ENCODE results near the gene DHX32.
"Not testable (repeated sequence)": the region's sequence is repeated elsewhere in the genome, so short reads cannot be mapped to it uniquely, and the experiment has no call there.

Gene DHX32

DNA sequence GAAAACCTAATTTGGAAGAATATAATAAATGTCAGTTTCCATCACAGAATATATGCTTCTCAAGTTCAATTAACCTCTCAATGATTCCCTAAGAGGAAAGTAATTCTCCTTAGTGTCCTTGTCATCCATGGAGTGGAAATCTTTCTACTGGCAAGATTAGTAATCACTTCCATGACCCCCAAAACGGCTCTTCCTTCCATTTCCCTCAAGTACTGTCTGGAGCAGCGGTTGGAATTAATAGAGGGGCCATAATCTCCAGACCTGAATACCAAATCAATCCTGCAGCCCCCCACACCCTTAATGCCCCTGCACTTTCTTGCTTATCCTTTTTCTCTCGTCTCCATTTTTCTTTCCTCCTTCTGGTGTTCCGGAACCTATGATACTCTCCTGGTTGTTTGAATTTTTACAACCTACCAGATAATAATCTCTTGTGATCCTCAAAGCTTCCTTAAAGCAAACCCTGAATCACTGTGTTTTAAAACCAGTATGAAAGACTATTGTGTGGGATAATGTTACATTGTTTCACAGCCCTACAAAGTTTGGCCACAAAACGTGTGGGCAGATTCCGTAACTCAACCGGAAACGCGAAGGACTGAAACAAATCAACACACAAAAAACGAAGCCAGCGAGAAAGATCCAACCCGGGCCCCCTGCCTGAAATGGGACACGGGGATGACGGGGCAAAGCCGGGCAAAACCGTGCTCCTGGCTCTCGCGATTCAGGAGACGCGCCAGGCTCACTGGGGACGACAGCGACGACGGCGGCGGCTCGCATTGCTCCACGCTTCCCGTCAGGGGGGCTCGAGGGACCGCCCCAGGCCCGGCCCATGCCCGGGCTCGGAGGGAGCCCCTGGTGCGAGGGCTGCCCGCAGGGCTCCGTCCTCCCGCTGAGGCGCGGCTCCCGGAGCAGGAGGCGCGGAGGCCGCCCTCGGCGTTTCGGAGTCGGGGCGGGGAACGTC lies 14.3 kb upstream of the DHX32 start:
- DNase-seq: peak; percentile 67 to 75

DNA sequence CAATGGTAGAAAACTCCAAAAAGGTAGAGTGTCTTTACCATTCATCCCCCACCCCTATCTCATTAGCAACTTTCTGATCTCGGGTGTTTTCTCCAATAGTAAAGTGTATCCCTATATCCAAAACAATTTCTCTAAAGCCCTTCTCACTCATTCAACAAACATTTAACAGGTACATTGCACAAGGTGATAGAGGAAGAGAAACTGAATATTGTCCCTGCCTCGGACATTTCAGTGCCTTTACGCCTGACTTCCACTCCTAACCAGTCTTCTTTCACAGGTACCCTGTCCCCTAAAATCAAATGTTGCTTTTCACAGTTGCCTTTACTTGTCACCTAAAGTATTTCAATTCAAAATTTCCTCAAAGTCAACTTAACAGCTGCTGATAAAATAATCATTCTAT lies 13.1 kb upstream of the DHX32 start:
- not testable (repeated sequence) for DNase-seq

DNA sequence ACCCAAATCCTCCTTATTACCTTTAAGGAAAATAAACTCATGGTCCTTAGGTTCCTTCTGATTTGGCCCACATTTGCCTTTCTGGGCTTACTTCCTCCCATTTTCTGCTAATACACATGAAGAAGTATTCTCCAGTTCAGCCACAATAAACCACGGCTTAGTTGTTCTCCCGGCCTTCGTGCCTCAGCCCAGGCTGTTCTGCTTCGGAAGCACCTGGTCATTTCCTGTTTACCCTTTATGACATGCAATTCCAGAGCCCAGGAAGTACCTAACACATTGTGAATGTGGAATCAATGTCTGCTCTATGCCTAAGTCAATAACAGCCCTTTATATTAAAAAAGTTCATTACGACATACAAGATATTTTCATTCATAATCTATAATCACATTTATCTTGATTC lies 11.3 kb upstream of the DHX32 start:
- DNase-seq: not testable (repeated sequence)

DNA sequence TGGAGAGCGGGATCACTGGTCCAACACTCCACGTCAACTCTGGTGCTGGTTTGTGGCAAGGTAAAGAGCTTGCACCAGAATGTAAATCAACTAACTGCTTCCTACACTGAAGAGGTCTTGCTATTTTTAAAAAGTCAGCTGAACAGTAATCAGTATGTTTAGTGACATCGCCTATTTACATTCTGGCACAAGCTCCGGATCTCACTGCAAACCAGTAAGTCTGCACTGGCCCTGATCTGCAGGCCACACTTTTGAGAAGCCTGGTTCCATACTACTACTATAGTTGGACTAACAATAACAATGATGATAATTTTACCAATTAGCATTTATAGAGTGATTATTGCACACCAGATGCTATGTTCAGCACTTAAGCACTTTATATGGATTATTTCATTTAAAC lies 8.3 kb upstream of the DHX32 start:
- not testable (repeated sequence) for DNase-seq

DNA sequence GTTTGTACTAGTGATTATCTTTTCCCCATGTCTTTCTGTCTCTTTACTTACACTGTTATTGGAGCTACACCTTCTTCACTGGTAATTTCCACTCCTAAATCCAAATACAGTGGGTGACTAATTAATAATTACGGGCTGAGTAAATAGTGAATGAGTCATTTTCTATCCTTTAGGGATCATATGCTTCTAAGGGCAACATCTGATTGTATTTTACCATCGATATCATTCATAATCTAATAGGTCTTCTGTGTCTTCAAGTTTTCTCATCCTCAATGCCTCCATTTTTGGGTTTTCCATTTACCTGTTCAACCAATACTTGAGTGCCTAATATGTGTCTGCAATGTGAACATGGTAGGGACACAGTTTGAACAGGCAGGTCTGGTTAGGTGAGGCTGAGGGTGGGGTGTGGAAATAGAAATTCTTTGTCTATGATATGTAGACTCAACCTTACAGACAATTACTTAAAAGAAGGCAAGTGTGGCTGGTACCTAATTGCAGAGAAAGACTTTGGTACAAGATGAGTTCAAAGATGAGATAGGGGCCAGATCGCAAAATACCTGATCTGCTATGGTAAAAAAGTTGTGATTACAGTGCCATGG lies 5.9 kb upstream of the DHX32 start:
- no peak for DNase-seq

DNA sequence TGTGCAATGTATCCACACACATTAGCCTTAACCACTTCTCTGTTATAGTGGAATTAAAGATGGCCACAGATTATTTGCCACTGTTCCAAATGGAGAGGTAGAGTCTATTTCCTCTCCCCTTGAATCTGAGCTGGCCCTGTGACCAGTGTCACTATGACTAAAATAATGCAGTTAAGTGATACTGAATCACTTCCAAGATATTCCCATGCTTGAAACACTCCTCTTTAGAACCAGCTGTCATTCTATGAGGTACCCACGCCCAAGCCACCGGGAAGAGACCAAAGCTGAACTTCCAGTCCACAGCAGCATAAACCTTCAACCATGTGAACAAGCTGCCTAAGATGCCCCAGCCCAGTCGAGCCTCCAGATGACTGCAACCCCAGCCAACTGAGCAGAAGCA lies 2.1 kb upstream of the DHX32 start:
- no peak for DNase-seq

DNA sequence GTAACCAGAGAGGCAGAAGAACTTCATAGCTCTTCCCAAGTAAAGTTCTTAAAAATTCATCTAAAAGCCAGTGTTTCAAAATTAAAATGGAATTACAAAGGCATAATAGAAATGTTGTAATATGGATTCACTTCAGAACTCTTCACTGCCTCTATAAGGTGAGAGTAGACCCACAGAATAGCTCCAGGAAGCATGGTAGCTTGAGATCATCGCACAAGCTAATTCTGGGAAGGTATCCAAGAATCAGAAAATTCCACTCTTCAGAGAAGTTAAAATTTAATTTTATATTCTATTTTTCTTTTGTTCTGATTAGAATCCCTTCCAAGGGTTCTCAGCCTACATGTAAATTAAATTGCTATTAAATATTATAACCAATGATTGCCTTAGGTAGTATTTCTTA lies 1.5 kb upstream of the DHX32 start:
- DNase-seq: no peak

DNA sequence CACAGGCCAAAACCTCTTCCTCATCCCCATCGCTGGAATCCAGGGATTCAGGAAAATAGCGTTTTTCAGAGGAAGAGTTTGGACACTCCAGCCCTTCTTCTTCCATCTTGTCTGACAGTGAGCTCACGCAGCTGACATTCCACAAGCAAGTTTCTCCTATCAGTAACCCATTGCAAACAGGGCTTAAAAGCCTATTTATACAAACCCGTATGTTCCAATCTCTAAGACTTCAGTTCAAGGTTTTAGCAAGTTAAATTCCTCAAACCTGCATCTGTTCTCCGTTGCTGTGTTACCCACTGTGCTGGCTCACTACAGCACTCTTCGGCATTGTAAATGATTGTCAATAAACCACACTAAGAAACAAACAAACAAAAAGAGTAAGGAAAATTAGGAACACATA lies 373 bp downstream of the DHX32 start:
- DNase-seq: no peak

DNA sequence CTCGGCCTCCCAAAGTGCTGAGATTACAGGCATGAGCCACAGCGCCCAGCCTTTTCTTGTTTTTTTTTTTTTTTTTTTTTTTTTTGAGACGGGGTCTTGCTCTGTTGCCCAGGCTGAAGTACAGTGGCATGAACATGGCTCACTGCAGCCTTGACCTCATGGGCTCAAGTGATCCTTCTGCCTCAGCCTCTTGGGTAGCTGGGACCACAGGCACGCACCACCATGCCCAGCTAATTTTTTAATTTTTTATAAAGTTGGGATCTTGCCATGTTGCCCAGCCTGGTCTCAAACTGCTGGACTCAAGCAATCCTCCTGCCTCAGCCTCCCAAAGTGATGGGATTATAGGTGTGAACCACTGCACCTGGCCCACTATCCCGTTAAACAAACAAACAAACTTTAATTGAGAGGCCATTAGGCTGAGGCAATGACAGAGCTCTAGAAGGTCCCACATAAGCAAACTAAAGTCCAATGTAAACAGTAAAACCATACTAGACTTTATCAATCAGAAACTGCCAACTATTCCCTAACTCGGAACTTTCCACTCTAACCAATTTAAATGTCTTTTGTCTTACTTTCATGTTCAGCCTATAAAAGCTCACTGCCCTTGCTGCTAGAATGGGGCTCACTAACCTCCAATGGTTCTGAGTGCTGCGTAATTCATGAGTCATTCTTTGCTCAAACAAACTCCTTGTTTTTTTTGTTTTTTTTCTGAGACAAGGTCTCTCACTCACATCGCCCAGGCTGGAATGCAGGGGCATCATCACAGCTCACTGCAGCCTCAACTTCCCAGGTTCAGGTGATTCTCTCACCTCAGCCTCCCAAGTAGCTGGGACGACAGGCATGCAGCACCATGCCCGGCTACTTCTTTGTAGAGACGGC lies 1.9 kb downstream of the DHX32 start:
- DNase-seq: no peak

DNA sequence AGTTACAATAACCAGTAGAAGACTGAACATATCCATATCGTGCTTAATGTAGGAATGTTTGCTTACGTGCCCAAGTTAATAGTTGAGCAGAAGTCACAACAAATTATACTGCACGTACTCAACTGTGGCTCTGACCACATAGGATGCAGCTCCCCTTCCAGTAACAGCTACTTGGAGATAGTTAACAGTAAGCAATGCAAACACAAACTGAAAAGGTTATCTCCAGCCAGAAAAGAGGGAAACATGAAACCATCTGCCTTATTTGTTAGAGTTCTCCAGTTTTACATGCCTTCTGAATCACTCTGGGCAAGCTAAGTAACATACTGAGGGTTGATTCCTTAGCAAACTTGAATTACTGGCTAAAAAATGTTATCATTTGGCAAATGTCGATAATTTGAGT lies 9.8 kb downstream of the DHX32 start:
- DNase-seq: no peak

DNA sequence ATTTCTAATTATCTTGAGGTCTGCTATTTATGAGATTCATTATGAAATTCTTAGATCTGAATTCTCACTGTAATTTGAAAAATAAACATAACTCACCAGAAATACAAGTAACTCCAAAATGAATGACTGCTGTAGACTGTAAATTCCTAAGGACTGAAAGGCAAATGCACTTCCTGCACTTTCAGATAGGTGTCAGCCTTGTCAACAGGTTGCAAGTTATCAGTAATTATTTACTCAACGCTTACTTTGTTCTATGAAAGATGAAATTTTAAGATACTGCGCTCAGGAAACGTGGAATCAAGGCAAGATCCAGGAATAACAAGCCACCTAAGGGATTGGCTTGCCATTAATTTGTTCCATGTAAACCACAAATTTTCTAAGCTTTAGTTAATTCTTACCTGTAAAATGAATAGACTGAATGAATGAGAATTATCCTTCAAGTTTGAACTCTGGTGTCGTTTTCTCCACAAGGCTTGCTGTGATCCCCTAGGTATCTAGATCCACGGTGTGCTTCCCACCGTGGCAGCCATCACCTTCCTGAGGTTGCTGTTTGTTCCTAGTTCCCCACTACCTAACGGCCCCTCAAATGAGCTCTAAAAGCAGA lies 12.6 kb downstream of the DHX32 start:
- peak in 1 of 2 experiments; percentile 7 for DNase-seq

DNA sequence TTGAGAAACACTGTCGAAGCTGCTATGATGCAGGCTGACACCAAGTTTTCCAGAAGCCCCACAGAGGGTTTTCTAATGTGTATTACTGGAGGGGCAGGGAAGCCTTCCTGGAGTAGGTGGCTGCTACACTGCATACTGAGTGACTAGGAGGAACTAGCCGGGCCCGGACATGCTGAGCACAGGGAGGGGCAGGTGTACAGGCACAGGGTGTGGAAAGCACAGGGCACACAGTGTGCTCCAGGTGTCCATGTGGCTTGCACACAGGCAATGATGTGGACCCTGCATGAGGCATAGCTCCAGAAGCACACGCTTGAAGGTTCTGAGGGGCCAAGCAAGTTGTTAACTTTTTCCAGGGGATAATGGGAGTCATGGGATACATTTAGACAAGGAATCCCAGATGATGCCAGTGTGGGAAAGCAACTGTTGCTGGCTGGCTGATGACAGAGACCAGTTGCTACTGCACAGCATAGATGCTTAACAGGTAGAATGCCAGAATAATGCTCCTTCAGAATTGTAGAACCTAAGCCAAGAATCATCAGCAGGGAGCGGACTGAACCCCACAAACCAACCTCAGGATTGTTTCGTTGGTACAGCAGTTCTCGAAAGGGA lies 14.6 kb downstream of the DHX32 start:
- no peak for DNase-seq

DNA sequence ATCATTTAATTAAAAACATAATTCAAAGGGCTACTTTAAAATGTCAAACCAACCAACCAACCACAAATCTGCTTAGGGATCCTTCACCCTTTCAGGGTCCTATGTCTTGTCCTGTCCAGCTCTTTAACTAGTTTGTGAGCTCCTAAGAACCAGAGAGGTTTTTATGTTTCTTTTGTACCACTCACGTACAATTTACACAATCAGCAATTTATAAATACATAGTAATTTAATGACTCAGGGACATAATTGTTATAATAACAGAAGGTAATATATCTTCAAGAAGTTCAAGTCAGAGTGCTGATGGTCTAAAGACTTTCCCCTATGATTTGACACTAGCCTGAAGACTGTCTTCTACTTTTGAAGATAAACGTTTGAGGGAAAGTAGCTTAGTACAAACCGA lies 16.0 kb downstream of the DHX32 start:
- DNase-seq: no peak

DNA sequence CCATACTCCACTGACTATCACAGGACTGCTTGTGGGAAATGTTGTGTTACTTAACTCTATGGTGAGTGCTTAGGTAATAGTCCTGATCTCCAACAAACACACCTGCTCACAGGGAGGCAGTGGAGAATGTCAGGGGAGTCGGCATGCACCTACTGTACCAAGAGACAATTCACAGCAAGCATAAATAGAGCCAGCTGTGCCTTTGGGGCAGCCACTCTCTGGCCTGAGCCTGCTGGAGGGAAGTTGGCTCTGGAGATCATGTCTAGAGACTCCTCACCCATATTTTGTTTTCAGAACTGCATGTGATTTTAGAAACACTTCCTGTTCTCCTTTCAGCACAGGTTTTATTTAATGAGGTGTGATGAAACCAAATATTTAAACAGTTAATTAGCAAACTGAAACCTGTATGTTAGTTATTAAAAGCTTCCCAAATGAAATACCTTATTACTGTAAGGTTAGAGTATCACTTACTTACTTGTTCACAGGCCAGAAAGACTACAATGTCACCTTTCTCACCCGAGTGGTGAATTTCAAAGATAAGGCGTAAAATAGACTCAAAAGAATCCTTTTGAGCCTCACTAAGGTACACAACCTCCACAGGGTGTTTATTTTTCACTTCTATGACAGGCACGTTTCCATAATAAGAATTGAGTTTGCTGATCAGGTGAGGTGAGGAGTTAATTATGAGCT lies 21.8 kb downstream of the DHX32 start:
- no peak for DNase-seq

DNA sequence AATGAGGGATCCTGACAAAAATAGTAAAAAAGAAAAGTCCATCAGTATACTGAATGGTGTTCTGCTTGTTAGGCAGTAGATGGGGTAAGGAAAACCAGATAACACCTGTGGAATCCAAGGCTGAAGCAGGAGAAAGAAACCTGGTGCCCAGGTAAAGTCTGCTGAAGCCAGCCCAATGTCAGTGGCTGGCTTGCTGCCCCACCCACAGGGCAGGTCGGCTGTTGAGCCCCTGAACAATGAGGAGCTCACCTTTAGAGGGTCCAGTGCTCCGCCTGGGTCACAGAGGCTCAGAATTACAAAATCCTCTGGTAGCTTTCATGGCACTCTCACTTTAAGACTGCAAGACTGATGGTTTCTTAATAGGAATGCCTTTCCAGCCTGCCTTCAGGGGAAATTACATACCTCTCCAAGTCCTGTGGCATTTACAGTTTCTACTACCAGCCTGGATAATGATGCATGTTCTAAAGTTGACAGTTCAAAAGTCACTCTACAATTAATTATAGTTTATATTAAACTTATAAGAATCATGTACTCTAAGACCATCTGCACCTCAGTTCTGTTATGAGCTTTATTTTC lies 23.8 kb downstream of the DHX32 start:
- DNase-seq: no peak

DNA sequence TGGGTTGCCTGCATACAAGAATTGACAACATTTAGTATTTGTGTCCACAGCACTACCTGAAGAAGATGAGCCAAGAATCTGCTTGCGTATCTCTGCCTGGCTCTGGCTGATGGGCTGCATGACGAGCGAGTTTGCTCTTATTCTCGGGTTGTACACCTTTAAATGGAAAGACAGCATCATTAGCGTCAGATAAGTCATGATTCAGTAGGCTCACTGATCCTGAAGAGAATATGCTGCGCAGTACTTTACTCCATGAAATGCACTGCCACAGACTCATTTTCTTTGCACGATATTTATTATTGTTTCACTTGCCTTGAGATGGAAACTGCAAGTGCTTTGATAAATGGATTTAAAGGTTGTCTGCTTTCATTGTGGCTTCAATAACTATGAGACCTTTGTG lies 28.6 kb downstream of the DHX32 start:
- DNase-seq: no peak

DNA sequence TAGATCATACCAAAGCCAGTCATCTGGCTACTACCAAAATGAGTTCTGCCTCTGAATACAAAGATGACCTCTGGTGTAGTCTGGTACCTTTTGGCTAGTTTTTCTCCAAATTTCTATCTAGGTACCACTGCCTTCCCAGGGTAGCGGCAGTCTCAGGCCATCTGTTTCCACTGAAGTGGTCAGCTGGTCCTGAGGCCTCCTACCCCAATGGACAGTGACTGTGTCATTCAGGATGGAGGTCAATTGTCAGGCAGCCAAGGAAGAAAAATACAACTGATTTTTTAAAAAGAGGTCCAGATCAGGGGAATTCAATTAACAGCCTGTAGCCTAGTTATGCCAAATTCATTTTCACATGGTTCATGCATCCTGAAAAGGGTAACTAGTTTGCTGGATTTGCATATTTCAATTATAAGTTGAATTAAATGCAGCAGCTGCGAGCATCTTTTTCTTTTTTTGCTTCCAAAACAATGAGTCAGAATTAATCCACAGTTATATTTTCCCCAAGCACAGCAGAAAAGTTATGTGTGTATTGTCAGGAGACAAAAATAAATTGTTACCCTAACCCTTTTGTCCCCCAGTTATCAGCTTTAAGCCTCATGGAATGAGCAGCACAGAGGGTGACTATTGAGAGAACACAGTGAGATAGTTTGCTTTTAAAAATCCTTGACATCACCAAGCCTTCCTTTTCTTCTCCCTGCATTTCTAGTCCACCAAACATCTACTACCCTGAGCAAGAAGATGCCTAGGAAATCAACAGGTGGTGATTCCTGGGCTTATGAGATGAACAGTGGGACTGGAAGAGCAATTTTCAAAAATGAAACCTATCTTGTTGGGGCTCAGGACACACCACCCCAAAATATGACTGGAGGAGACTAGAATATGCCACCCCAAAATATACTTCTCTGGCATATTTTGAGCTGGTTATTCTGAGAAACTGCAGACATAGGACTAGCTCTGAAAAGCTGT lies 30.0 kb downstream of the DHX32 start:
- no peak for DNase-seq

DNA sequence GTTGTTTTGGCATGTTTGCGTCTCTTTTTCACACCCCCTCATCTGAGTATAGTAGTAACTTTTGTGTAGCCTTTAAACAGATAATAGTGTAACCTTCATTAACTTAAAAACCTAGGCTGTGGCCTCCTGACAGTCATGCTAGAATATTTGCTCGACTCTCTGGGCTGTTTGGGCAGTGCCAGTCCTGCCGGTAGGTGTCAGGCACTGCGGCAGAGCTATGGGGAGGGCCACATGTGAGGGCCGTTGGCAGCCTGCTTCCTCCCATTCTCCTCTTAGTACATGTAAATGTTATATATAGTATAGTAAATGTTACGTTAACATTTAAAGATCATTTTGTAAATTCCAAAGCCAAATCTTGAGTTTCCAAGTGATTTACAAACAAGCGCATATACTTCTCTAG lies 31.6 kb downstream of the DHX32 start:
- no peak for DNase-seq

DNA sequence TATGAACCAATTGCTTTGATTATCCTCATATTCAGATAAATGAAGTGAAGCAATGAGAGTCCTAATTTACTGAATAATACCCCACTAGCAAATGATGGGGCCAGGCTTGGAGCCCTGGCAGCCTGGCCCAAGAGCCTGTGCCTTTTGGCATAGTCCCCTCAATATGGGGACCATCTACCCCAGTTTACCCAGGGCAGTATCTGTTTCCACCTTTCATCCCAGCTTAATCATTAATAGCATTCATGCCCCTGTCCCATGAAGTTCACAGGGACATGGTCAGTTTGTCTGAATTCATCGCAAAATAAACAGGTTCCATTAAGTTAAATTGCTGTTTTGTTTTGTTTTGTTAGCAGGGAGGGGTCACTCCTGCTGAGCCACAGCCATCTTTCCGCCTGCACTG lies 32.2 kb downstream of the DHX32 start:
- DNase-seq: no peak

DNA sequence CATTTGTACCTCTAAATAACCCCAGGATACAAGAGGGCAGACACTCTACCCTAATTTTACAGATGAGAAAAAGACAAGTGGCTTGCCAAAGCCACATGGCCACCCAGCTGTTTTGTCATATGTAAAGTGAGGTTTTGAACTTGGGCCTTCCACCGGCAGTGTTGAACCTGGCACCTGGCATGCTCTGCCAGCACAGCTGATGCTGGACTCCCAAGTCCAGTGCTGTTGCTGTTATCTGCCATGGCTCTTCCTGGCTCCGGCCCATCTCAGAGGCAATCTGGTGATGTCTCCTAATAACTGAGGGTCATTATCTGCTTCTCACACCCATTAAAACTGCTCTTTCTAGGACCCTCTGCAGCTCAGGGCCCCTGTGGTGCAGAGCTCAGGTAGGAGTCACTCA lies 32.7 kb downstream of the DHX32 start:
- DNase-seq: no peak
